Loucy (cell line): Measurements from ENCODE around the gene FOLR2.

Experiments used
- EZH2phosphoT487 ChIP-seq: fragments of 200-600 bp; IDR thresholded peaks from 2 replicates; pipeline ENCODE4 v1.6.1; 2018; ENCODE audit warnings: antibody characterized with exemption, mild to moderate bottlenecking, moderate library complexity, borderline replicate concordance
- TF ChIP-seq, protein P1 (sequence below): fragments of 200-600 bp; sonication (generic); conservative IDR thresholded peaks from 2 replicates; pipeline ENCODE4 v1.5.1; 2014; ENCODE audit warnings: mild to moderate bottlenecking, antibody characterized with exemption, low read length

DNA sequence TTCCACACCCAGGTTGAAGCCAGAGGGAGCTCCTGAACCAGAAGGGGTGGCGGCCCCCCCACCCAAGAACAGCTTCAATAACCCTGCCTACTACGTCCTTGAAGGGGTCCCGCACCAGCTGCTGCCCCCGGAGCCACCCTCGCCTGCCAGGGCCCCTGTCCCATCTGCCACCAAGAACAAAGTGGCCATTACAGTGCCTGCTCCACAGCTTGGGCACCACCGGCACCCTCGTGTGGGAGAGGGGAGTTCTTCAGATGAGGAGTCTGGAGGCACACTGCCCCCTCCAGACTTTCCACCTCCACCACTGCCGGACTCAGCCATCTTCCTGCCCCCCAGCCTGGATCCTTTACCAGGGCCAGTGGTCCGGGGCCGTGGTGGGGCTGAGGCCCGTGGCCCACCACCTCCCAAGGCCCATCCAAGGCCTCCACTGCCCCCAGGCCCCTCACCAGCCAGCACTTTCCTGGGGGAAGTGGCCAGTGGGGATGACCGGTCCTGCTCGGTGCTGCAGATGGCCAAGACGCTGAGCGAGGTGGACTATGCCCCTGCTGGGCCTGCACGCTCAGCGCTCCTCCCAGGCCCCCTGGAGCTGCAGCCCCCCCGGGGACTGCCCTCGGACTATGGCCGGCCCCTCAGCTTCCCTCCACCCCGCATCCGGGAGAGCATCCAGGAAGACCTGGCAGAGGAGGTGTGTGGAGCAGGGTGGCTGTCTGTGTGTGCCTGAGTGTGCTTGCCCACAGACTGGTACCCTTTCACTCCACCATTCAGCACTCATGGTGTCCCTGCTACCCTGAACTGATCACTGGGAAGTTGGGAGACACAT is 20.7 kb downstream of the FOLR2 start:
- TF ChIP-seq, protein P1, sequence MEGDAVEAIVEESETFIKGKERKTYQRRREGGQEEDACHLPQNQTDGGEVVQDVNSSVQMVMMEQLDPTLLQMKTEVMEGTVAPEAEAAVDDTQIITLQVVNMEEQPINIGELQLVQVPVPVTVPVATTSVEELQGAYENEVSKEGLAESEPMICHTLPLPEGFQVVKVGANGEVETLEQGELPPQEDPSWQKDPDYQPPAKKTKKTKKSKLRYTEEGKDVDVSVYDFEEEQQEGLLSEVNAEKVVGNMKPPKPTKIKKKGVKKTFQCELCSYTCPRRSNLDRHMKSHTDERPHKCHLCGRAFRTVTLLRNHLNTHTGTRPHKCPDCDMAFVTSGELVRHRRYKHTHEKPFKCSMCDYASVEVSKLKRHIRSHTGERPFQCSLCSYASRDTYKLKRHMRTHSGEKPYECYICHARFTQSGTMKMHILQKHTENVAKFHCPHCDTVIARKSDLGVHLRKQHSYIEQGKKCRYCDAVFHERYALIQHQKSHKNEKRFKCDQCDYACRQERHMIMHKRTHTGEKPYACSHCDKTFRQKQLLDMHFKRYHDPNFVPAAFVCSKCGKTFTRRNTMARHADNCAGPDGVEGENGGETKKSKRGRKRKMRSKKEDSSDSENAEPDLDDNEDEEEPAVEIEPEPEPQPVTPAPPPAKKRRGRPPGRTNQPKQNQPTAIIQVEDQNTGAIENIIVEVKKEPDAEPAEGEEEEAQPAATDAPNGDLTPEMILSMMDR: no peak
- TF ChIP-seq EZH2phosphoT487: no peak
